ENCODE measurements around the gene P2RY12. TPM values are rescaled to one million over a fixed set of nuclear protein-coding genes. Genes with fewer than 3 reads are reported as not detected.

P2RY12 gene
- total RNA-seq, 4 donors from 2014 or later: 0.52 to 1.1 (median 0.56) TPM; not detected in 1

- Histone ChIP-seq H3K27me3 (no peaks in the 10 kb centered on the region), H3K27ac (no peak overlapping the region), H3K9me3 (no peaks in the 10 kb centered on the region), H3K4me3 (no peak overlapping the region), H3K36me3 (no peaks in the 10 kb centered on the region), H3K4me1 (no peaks in the 10 kb centered on the region)
- DNase-seq (peak in 1 of 2 donors; percentile 53), ATAC-seq (peak; percentile 47 to 74)
- intact Hi-C loops (cut with DNase I; ENCODE audit: low total_unique reads): no loop called here
- TF ChIP-seq, protein P1, sequence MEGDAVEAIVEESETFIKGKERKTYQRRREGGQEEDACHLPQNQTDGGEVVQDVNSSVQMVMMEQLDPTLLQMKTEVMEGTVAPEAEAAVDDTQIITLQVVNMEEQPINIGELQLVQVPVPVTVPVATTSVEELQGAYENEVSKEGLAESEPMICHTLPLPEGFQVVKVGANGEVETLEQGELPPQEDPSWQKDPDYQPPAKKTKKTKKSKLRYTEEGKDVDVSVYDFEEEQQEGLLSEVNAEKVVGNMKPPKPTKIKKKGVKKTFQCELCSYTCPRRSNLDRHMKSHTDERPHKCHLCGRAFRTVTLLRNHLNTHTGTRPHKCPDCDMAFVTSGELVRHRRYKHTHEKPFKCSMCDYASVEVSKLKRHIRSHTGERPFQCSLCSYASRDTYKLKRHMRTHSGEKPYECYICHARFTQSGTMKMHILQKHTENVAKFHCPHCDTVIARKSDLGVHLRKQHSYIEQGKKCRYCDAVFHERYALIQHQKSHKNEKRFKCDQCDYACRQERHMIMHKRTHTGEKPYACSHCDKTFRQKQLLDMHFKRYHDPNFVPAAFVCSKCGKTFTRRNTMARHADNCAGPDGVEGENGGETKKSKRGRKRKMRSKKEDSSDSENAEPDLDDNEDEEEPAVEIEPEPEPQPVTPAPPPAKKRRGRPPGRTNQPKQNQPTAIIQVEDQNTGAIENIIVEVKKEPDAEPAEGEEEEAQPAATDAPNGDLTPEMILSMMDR (IDR thresholded peaks at IDR 0.05 in 4 of 5, conservative IDR thresholded peaks at IDR 0.05 in 1 of 5): no peak
- no peak for TF ChIP-seq POLR2A (IDR thresholded peaks at IDR 0.05)
- in situ Hi-C loops (cut with MboI; ENCODE audit: low sequenced_read_pairs in 4 of 4): no loop called here
Measured at GRCh38 chr3:151305060-151305774, 79.3 kb downstream of the P2RY12 start.

GRCh38 chr3:151303751-151304150, 80.8 kb downstream of the P2RY12 start:
- no peak for DNase-seq
- no peaks in the 10 kb centered on the region for H3K9me3 ChIP-seq
- in situ Hi-C loops (cut with MboI; ENCODE audit: low sequenced_read_pairs in 4 of 4) (no loop called here), intact Hi-C loops (cut with DNase I; ENCODE audit: low total_unique reads) (no loop called here)
- no peak overlapping the region for H3K4me3 ChIP-seq
- H3K36me3 ChIP-seq: no peaks in the 10 kb centered on the region
- no peaks in the 10 kb centered on the region for H3K4me1 ChIP-seq
- TF ChIP-seq, protein P1 (IDR thresholded peaks at IDR 0.05 in 4 of 5, conservative IDR thresholded peaks at IDR 0.05 in 1 of 5): no peak
- no peak for TF ChIP-seq POLR2A (IDR thresholded peaks at IDR 0.05)
- no peak overlapping the region for H3K27ac ChIP-seq
- ATAC-seq: no peak
- no peaks in the 10 kb centered on the region for H3K27me3 ChIP-seq

- no peak overlapping the region for H3K4me3 ChIP-seq
- TF ChIP-seq POLR2A (IDR thresholded peaks at IDR 0.05): no peak
- TF ChIP-seq, protein P1 (IDR thresholded peaks at IDR 0.05 in 4 of 5, conservative IDR thresholded peaks at IDR 0.05 in 1 of 5): no peak
- H3K27ac ChIP-seq: no peak overlapping the region
- H3K9me3 ChIP-seq: no peaks in the 10 kb centered on the region
- no peak for DNase-seq
- no peak for ATAC-seq
- no peaks in the 10 kb centered on the region for H3K36me3 ChIP-seq
- in situ Hi-C loops (cut with MboI; ENCODE audit: low sequenced_read_pairs in 4 of 4): no loop called here
- intact Hi-C loops (cut with DNase I; ENCODE audit: low total_unique reads): no loop called here
- H3K27me3 ChIP-seq: no peaks in the 10 kb centered on the region
- H3K4me1 ChIP-seq: no peaks in the 10 kb centered on the region
Measured at GRCh38 chr3:151301787-151302186, 82.8 kb downstream of the P2RY12 start.

DNA sequence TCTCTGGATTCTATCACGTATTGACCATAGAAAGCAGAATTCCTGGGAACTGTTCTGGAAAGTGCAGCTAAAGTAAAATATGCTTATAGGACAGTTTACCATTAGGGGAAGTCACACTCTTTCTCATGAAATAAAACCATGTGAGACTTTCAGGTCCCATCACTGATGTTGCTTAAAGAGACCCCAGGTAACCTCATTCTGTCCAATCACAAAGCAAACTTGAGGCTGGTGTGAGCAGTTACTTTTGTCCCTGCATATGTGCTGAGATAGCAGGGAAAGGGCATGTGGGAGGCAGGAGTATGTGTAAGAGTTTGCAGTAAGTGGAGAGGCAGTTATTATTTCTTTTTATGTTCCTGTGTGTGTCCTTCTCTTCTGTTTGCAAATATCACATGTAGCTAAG, 84.0 kb downstream of the P2RY12 start:
- DNase-seq (no peak), ATAC-seq (no peak)
- Histone ChIP-seq H3K27ac (no peak overlapping the region), H3K4me3 (no peak overlapping the region), H3K36me3 (no peaks in the 10 kb centered on the region), H3K4me1 (no peaks in the 10 kb centered on the region), H3K27me3 (no peaks in the 10 kb centered on the region), H3K9me3 (no peaks in the 10 kb centered on the region)
- intact Hi-C loops (cut with DNase I; ENCODE audit: low total_unique reads) (no loop called here), in situ Hi-C loops (cut with MboI; ENCODE audit: low sequenced_read_pairs in 4 of 4) (no loop called here)
- TF ChIP-seq, protein P1 (IDR thresholded peaks at IDR 0.05 in 4 of 5, conservative IDR thresholded peaks at IDR 0.05 in 1 of 5): no peak

DNA sequence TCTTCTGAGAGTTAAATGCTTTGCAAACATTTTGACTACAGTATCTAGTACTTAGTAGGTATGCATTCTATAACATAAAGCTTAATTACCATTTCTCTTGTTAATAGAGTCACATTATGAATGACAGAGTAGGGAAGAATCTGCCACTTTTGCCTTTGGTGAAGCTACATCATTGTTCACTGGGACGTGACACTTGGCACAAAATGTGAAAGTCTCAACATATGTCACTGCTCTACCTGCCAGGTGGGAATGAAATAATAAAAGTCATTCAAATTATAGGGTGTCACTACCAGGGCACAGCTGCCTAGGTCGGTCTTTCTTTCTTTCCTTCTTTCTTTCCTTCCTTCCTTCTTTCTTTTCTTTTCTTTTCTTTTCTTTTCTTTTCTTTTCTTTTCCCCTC, 85.5 kb downstream of the P2RY12 start:
- H3K27ac ChIP-seq: no peak overlapping the region
- no peaks in the 10 kb centered on the region for H3K9me3 ChIP-seq
- ATAC-seq (no peak), DNase-seq (no peak)
- H3K27me3 ChIP-seq: no peaks in the 10 kb centered on the region
- H3K4me3 ChIP-seq: no peak overlapping the region
- intact Hi-C loops (cut with DNase I; ENCODE audit: low total_unique reads): no loop called here
- no peaks in the 10 kb centered on the region for H3K36me3 ChIP-seq
- no peaks in the 10 kb centered on the region for H3K4me1 ChIP-seq
- TF ChIP-seq, protein P1 (IDR thresholded peaks at IDR 0.05 in 4 of 5, conservative IDR thresholded peaks at IDR 0.05 in 1 of 5): no peak
- no peak for TF ChIP-seq POLR2A (IDR thresholded peaks at IDR 0.05)
- in situ Hi-C loops (cut with MboI; ENCODE audit: low sequenced_read_pairs in 4 of 4): no loop called here
